ENCODE results near the gene ALKBH7.
"Not testable (repeated sequence)": the region's sequence is repeated elsewhere in the genome, so short reads cannot be mapped to it uniquely, and the experiment has no call there.

The ALKBH7 gene

GRCh38 chr19:6372594-6373095 is at the start of gene ALKBH7:
ALKBH7 (plus strand) TSS chr19:6372794; CDS start chr19:6372821, 27 bp downstream.
- H3K4me1 Mint-ChIP-seq (ENCODE audit: low read depth) = peaks cover 16% of the 10 kb centered on the region
- no peaks in the 10 kb centered on the region for H3K9me3 Mint-ChIP-seq
- peaks cover 17% of the 10 kb centered on the region for H3K36me3 Mint-ChIP-seq (ENCODE audit: low read depth)
- no peaks in the 10 kb centered on the region for H3K27me3 Mint-ChIP-seq (ENCODE audit: low read depth)
- DNase-seq (ENCODE audit: low spot score) = peak; percentile 96
- peak within 1 kb of the TSS; percentile 91 for H3K27ac Mint-ChIP-seq
- H3K4me3 Mint-ChIP-seq = peak within 1 kb of the TSS; percentile 88

GRCh38 chr19:6324757-6325156 is 47.8 kb upstream of the ALKBH7 start:
- no peak overlapping the region for H3K27ac Mint-ChIP-seq
- no peaks in the 10 kb centered on the region for H3K4me1 Mint-ChIP-seq (ENCODE audit: low read depth)
- H3K36me3 Mint-ChIP-seq (ENCODE audit: low read depth) = no peaks in the 10 kb centered on the region
- DNase-seq (ENCODE audit: low spot score) = no peak
- H3K4me3 Mint-ChIP-seq = no peak overlapping the region
- no peaks in the 10 kb centered on the region for H3K9me3 Mint-ChIP-seq
- H3K27me3 Mint-ChIP-seq (ENCODE audit: low read depth) = no peaks in the 10 kb centered on the region

GRCh38 chr19:6325614-6326013 is 47.0 kb upstream of the ALKBH7 start:
- Mint-ChIP-seq H3K36me3 (ENCODE audit: low read depth) (no peaks in the 10 kb centered on the region), H3K4me3 (no peak overlapping the region), H3K9me3 (no peaks in the 10 kb centered on the region), H3K27ac (no peak overlapping the region), H3K4me1 (ENCODE audit: low read depth) (no peaks in the 10 kb centered on the region), H3K27me3 (ENCODE audit: low read depth) (no peaks in the 10 kb centered on the region)
- DNase-seq (ENCODE audit: low spot score) = no peak

GRCh38 chr19:6326815-6327214 is 45.8 kb upstream of the ALKBH7 start:
- Mint-ChIP-seq H3K27ac (no peak overlapping the region), H3K9me3 (no peaks in the 10 kb centered on the region), H3K27me3 (ENCODE audit: low read depth) (no peaks in the 10 kb centered on the region), H3K36me3 (ENCODE audit: low read depth) (no peaks in the 10 kb centered on the region), H3K4me3 (no peak overlapping the region), H3K4me1 (ENCODE audit: low read depth) (no peaks in the 10 kb centered on the region)
- DNase-seq (ENCODE audit: low spot score) = no peak

- no peaks in the 10 kb centered on the region for H3K9me3 Mint-ChIP-seq
- no peak within 1 kb of the TSS for H3K4me3 Mint-ChIP-seq
- no peaks in the 10 kb centered on the region for H3K36me3 Mint-ChIP-seq (ENCODE audit: low read depth)
- H3K27me3 Mint-ChIP-seq (ENCODE audit: low read depth) = no peaks in the 10 kb centered on the region
- H3K27ac Mint-ChIP-seq = no peak within 1 kb of the TSS
- DNase-seq (ENCODE audit: low spot score) = no peak
- no peaks in the 10 kb centered on the region for H3K4me1 Mint-ChIP-seq (ENCODE audit: low read depth)
Measured at GRCh38 chr19:6333439-6333838, 39.2 kb upstream of the ALKBH7 start, which contains the start of gene ACER1. ACER1 (minus strand) TSS chr19:6333612; CDS start chr19:6333551, 61 bp downstream.

- no peak overlapping the region for H3K27ac Mint-ChIP-seq
- no peaks in the 10 kb centered on the region for H3K9me3 Mint-ChIP-seq
- no peak for DNase-seq (ENCODE audit: low spot score)
- no peaks in the 10 kb centered on the region for H3K27me3 Mint-ChIP-seq (ENCODE audit: low read depth)
- H3K4me1 Mint-ChIP-seq (ENCODE audit: low read depth) = no peaks in the 10 kb centered on the region
- no peak overlapping the region for H3K4me3 Mint-ChIP-seq
- no peaks in the 10 kb centered on the region for H3K36me3 Mint-ChIP-seq (ENCODE audit: low read depth)
Measured at GRCh38 chr19:6334490-6335285, 37.9 kb upstream of the ALKBH7 start.

- Mint-ChIP-seq H3K9me3 (no peaks in the 10 kb centered on the region), H3K27me3 (ENCODE audit: low read depth) (no peaks in the 10 kb centered on the region), H3K4me1 (ENCODE audit: low read depth) (no peaks in the 10 kb centered on the region), H3K36me3 (ENCODE audit: low read depth) (no peaks in the 10 kb centered on the region), H3K27ac (no peak overlapping the region), H3K4me3 (no peak overlapping the region)
- no peak for DNase-seq (ENCODE audit: low spot score)
Measured at GRCh38 chr19:6340493-6341201, 31.9 kb upstream of the ALKBH7 start.

- Mint-ChIP-seq H3K27ac (no peak overlapping the region), H3K4me1 (ENCODE audit: low read depth) (no peaks in the 10 kb centered on the region), H3K36me3 (ENCODE audit: low read depth) (no peaks in the 10 kb centered on the region), H3K9me3 (no peaks in the 10 kb centered on the region), H3K4me3 (no peak overlapping the region), H3K27me3 (ENCODE audit: low read depth) (no peaks in the 10 kb centered on the region)
- DNase-seq (ENCODE audit: low spot score) = no peak
Measured at GRCh38 chr19:6343462-6343861, 29.1 kb upstream of the ALKBH7 start.

GRCh38 chr19:6349271-6349670 is 23.3 kb upstream of the ALKBH7 start:
- not testable (repeated sequence) for H3K36me3 Mint-ChIP-seq (ENCODE audit: low read depth); H3K27me3 Mint-ChIP-seq (ENCODE audit: low read depth); DNase-seq (ENCODE audit: low spot score); H3K4me1 Mint-ChIP-seq (ENCODE audit: low read depth); H3K4me3 Mint-ChIP-seq; H3K27ac Mint-ChIP-seq; H3K9me3 Mint-ChIP-seq

- no peak overlapping the region for H3K27ac Mint-ChIP-seq
- no peaks in the 10 kb centered on the region for H3K4me1 Mint-ChIP-seq (ENCODE audit: low read depth)
- no peaks in the 10 kb centered on the region for H3K27me3 Mint-ChIP-seq (ENCODE audit: low read depth)
- H3K36me3 Mint-ChIP-seq (ENCODE audit: low read depth) = no peaks in the 10 kb centered on the region
- H3K9me3 Mint-ChIP-seq = no peaks in the 10 kb centered on the region
- no peak overlapping the region for H3K4me3 Mint-ChIP-seq
- no peak for DNase-seq (ENCODE audit: low spot score)
Measured at GRCh38 chr19:6350688-6351087, 21.9 kb upstream of the ALKBH7 start.

- H3K27me3 Mint-ChIP-seq (ENCODE audit: low read depth) = no peaks in the 10 kb centered on the region
- H3K27ac Mint-ChIP-seq = no peak overlapping the region
- H3K4me3 Mint-ChIP-seq = no peak overlapping the region
- no peaks in the 10 kb centered on the region for H3K36me3 Mint-ChIP-seq (ENCODE audit: low read depth)
- H3K9me3 Mint-ChIP-seq = no peaks in the 10 kb centered on the region
- H3K4me1 Mint-ChIP-seq (ENCODE audit: low read depth) = no peaks in the 10 kb centered on the region
- DNase-seq (ENCODE audit: low spot score) = no peak
Measured at GRCh38 chr19:6352381-6353165, 20.0 kb upstream of the ALKBH7 start.

GRCh38 chr19:6354098-6354674 is 18.4 kb upstream of the ALKBH7 start:
- no peak for DNase-seq (ENCODE audit: low spot score)
- H3K27ac Mint-ChIP-seq = no peak overlapping the region
- no peak overlapping the region for H3K4me3 Mint-ChIP-seq
- H3K36me3 Mint-ChIP-seq (ENCODE audit: low read depth) = no peaks in the 10 kb centered on the region
- no peaks in the 10 kb centered on the region for H3K27me3 Mint-ChIP-seq (ENCODE audit: low read depth)
- no peaks in the 10 kb centered on the region for H3K9me3 Mint-ChIP-seq
- H3K4me1 Mint-ChIP-seq (ENCODE audit: low read depth) = no peaks in the 10 kb centered on the region

- not testable (repeated sequence) for H3K4me1 Mint-ChIP-seq (ENCODE audit: low read depth); H3K27ac Mint-ChIP-seq; DNase-seq (ENCODE audit: low spot score); H3K27me3 Mint-ChIP-seq (ENCODE audit: low read depth); H3K9me3 Mint-ChIP-seq; H3K36me3 Mint-ChIP-seq (ENCODE audit: low read depth); H3K4me3 Mint-ChIP-seq
Measured at GRCh38 chr19:6355321-6356040, 17.1 kb upstream of the ALKBH7 start.

All from T-helper 2 cell treated with Interferon-gamma antibody and Interleukin-4, amounts not matched to agents 5 μg/mL and 100 μg/mL, for 36 hours (primary cell).